Omental fat pad (tissue), 4 donors: ENCODE data around the gene NRXN2. TPM values are rescaled to one million over a fixed set of nuclear protein-coding genes. Genes with fewer than 3 reads are reported as not detected.

Experiments
- ATAC-seq: fragments of 150-250 bp; one replicate; pipeline ENCODE4 v1.9.1; 2016; ENCODE audit warnings: mild to moderate bottlenecking, moderate library complexity; ENCODE audit not compliant: low FRiP score
- DNase-seq: peaks from one replicate; pipeline ENCODE4 v3.0.0-alpha.2; 2019; ENCODE audit warnings: low spot score
- total RNA-seq, 4 donors: library from RNA; depleted of rRNA; stranded (reverse); fragments of >200 nt; gene quantifications; one replicate each; pipeline ENCODE4 v1.1.0, GENCODE V29; 2016
- TF ChIP-seq, protein P1 (sequence below), 3 donors: fragments of 450-650 bp; IDR thresholded peaks; one replicate each; pipeline ENCODE4 v1.5.1; 2016 to 2017; ENCODE audit warnings: antibody characterized with exemption in 3 of 3, mild to moderate bottlenecking in 3 of 3, moderate library complexity in 2 of 3

Gene NRXN2
- total RNA-seq, 4 donors from 2014 or later, result 1.5 to 6.3 (median 3.4) TPM

DNA sequence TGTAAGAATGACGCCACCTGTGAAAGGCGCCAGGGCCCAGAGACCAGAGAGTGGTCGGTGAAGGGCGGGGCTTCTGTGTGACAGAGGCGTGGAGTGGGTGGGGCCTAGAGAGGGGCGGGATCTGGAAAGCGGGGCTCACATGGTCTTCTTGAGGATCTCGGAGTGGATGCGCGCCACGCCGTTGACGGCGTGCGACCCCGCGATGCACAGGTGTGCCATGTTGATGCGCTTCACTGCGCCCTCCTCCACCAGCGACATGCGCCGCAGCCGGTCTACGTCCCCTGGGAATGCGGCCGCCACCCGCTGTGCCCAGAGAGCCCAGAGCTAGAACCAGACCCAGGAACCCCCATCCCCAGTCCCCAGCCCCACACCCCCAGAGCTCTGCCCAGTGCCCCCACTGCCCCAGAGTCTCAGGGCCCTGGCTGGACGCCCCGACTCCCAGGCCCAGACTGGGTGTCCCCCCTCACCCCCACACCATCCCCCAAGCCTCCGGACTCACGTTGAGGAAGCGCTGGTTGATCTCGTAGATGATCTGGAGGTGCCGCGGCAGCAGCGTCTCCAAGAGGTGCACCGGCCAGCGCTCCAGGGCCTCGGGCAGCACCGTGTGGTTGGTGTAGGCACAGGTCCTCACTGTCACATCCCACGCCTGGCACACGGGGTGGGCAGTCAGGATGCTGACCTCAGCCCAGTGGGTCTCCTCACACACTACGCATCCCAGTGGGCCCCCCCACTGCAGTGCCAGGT, 30.6 kb upstream of the NRXN2 start:
- ATAC-seq (no peak), DNase-seq (no peak)
- TF ChIP-seq, protein P1, sequence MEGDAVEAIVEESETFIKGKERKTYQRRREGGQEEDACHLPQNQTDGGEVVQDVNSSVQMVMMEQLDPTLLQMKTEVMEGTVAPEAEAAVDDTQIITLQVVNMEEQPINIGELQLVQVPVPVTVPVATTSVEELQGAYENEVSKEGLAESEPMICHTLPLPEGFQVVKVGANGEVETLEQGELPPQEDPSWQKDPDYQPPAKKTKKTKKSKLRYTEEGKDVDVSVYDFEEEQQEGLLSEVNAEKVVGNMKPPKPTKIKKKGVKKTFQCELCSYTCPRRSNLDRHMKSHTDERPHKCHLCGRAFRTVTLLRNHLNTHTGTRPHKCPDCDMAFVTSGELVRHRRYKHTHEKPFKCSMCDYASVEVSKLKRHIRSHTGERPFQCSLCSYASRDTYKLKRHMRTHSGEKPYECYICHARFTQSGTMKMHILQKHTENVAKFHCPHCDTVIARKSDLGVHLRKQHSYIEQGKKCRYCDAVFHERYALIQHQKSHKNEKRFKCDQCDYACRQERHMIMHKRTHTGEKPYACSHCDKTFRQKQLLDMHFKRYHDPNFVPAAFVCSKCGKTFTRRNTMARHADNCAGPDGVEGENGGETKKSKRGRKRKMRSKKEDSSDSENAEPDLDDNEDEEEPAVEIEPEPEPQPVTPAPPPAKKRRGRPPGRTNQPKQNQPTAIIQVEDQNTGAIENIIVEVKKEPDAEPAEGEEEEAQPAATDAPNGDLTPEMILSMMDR (IDR thresholded peaks at IDR 0.05), result no peak

DNA sequence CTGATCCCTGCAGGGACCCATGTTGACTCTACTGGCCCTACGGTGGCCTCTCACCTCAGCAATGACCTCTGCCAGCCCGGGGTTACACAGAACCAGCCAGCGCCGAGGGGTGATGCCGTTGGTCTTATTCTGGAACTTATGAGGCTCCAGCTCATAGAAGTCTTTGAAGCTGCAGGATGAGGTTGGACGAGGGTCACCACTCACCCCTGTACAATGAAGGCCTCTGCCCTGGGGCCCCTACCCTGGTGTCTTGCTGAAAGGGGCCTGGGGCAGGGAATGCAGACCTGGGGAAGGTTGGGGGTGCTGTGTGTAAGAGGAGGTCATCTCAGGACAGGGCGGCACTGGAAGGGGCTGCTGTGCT, 30.0 kb upstream of the NRXN2 start:
- ATAC-seq (no peak), DNase-seq (no peak)
- TF ChIP-seq, protein P1 (IDR thresholded peaks at IDR 0.05), result no peak

DNA sequence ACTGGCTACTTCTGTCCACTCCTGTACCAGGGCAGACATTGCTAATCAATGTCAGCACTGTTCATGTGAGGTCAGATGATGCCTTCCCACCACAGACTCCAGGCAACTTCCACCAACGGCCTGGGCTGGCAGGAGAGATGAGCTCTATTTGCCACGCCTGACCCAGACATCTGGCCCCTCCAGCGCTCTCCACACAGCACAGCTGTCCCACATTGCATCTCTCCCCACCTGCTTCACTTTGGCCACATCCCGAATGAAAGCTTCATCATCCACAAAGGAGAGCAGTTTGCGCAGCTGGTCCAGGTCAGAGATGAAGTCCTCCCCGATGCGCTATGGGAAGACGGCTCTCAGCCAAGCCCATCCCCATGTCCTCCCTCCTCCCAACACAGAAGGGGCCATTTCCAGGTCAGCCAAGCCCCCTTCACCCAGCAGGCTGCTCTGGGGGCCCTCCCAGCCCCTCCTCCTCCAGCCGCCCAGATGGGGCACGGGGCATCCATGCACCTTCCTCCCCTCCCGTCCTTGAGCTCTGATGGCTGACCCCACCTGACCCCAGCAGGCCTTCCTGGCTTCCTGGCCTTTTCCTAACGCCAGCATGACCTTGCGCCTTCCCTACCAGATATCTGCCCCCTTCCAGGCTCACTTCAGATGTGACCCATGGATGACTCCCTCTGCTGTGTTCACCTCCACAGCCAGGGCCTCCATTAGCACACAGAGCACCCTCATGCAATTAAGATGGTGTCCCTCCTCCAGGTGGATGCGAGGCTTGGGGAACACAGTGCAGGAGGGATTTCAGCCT, 29.4 kb upstream of the NRXN2 start:
- no peak for DNase-seq
- TF ChIP-seq, protein P1 (IDR thresholded peaks at IDR 0.05), result no peak
- ATAC-seq, result no peak

DNA sequence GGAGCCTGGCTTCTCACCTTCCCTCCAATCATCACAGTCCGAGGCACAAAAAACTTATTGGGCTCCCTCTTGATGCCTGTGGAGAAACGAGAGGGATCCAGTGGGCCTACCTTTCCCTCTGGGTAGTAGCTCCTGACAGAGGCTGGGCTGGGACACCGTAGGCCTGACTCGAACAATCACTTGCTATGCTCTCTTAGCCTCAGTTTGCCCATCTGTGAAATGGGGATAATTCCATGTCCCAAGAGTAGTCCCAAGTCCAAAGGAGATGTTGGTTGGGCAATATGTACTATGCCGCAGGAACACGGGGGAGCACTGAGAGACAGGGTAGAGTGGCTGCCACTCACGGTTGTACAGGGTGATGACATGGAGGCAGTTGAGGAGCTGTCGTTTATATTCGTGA, 28.6 kb upstream of the NRXN2 start:
- ATAC-seq (no peak), DNase-seq (no peak)
- TF ChIP-seq, protein P1 (IDR thresholded peaks at IDR 0.05), result no peak

DNA sequence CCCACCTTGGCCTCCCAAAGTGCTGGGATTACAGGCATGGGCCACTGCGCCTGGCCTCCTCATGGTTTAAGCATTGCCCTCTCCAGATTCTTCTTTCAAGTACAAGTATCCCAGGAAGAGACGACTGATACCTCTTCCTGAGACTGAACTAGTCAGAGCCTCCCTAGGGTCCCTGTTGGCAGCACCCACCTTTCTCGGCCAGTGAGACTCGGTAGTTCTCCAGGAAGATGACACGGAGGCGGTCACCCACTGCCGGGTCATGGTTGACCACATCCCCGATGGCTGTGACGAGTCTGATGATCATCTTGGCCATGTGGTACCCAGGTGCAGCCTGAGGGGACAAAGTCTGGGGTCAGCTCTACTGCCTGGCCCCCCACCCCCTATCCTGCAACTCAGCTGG, 28.1 kb upstream of the NRXN2 start:
- no peak for DNase-seq
- ATAC-seq, result no peak
- TF ChIP-seq, protein P1 (IDR thresholded peaks at IDR 0.05), result no peak

DNA sequence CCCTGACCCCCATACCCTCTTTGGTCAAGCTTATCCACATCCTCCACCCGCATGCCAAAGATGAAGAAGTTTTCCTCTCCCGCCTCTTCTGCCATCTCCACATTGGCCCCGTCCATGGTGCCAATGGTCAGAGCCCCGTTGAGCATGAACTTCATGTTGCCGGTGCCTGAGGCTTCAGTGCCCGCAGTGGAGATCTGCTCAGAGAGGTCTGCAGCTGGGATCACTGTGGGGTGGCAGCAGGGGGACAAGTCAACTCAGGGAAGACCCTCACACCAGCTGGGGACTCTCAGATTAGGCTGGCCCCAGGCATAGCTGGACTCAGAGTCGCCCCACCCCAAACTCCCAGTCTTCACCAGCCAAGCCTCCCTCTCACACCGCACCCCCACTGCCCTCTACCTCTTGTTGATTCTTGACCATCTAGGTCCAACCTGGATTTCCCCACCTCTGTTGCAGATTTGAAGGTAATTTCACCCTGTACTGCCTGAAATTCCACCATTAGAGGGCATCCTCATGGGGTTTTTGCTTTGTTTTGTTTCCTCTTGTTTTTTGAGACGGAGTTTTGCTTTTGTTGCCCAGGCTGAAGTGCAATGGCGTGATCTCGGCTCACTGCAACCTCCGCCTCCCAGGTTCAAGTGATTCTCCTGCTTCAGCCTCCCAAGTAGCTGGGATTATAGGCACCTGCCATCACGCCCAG, 27.5 kb upstream of the NRXN2 start:
- DNase-seq (no peak), ATAC-seq (no peak)
- TF ChIP-seq, protein P1 (IDR thresholded peaks at IDR 0.05), result no peak
